Upper lobe of left lung (tissue), 6 donors: ENCODE data around the gene CMC2. TPM values are rescaled to one million over a fixed set of nuclear protein-coding genes. Genes with fewer than 3 reads are reported as not detected.
A peak's percentile ranks its signal among the peaks of the same experiment; 100 is the strongest.

Experiments
- ATAC-seq, 2 donors: fragments of 200-7000 bp; cut with Tn5 transposase; one replicate each; pipeline ENCODE4 v1.9.1; 2022; ENCODE audit warnings: mild to moderate bottlenecking in 2 of 2, moderate library complexity in 2 of 2; ENCODE audit not compliant: low FRiP score in 2 of 2
- DNase-seq, 2 donors: peaks; one replicate each; pipeline ENCODE4 v3.0.0-alpha.2; 2019 to 2020
- H3K27ac ChIP-seq, 4 donors: fragments of 200-600 bp; sonication (generic); one replicate each; pipeline ENCODE4 v1.5.1; 2016 to 2019
- H3K27me3 ChIP-seq, 4 donors: fragments of 200-600 bp; sonication (generic); one replicate each; pipeline ENCODE4 v1.5.1; 2017 to 2019
- H3K36me3 ChIP-seq, 4 donors: fragments of 200-600 bp; sonication (generic); one replicate each; pipeline ENCODE4 v1.5.1; 2016 to 2019
- H3K4me1 ChIP-seq, 4 donors: fragments of 200-600 bp; sonication (generic); one replicate each; pipeline ENCODE4 v1.5.1; 2018 to 2019
- H3K4me3 ChIP-seq, 4 donors: fragments of 200-600 bp; sonication (generic); one replicate each; pipeline ENCODE4 v1.5.1; 2017 to 2019; ENCODE audit warnings: mild to moderate bottlenecking in 2 of 4, moderate library complexity in 1 of 4
- H3K9me3 ChIP-seq, 4 donors: fragments of 200-600 bp; sonication (generic); one replicate each; pipeline ENCODE4 v1.5.1; 2018 to 2019
- CTCF ChIP-seq, 6 experiments: fragments of 450-650 bp in 4 of 6; fragments of 200-600 bp in 2 of 6; sonication (generic) in 2 of 6; IDR thresholded peaks; one replicate each; pipeline ENCODE4 v1.5.1; 2016 to 2019; ENCODE audit warnings: antibody characterized with exemption in 6 of 6
- EP300 ChIP-seq, 4 donors: sonication (generic); formaldehyde crosslinking; IDR thresholded peaks; one replicate each; pipeline ENCODE4 v1.5.1; 2017; ENCODE audit warnings: antibody characterized with exemption in 4 of 4, control low read depth in 2 of 4
- POLR2A ChIP-seq, 4 donors: fragments of 450-650 bp; IDR thresholded peaks; one replicate each; pipeline ENCODE4 v1.5.1; 2016 to 2017; ENCODE audit warnings: antibody characterized with exemption in 4 of 4, mild to moderate bottlenecking in 2 of 4
- POLR2AphosphoS5 ChIP-seq, 2 donors: sonication (generic); formaldehyde crosslinking; IDR thresholded peaks; one replicate each; pipeline ENCODE4 v1.5.1; 2017; ENCODE audit warnings: antibody characterized with exemption in 2 of 2
- WGBS, 2 donors: methylation state at CpG; one replicate each; pipeline ENCODE4 v1.1.5; 2017 to 2018; 5-methylcytosine and 5-hydroxymethylcytosine counted together
- total RNA-seq, 6 donors: library from RNA; depleted of rRNA in 4 of 6; stranded (reverse); fragments of >200 nt in 4 of 6; gene quantifications; one replicate each; pipeline versions ENCODE4 v1.1.0 to v1.2.1, GENCODE V29; 2016 to 2021
- donor health status: DM: no; HTN: no; CAD: no; lungs with moderate emphysema.
- donor health status: DM: no; HTN: yes; CAD: no; lungs with severe emphysema.

CMC2 gene
- total RNA-seq, 6 donors from 2014 or later, result 9.8 to 51.7 (median 33.9) TPM

DNA sequence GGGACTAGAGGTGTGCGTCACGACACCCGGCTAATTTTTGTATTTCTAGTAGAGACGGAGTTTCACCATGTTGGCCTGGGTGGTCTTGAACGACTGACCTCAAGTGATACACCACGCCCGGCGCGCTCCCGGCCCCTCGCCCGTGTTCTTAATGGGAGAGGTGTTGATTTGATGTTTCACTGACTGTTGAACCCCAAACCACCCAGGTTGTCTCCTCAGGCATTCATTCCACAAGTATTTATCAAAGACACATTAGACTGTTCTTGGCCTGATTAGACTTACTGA is 1.8 kb upstream of the CMC2 start:
- no peaks in the 10 kb centered on the region for H3K27me3 ChIP-seq
- no peaks in the 10 kb centered on the region for H3K9me3 ChIP-seq
- H3K4me1 ChIP-seq, result peaks cover 24 to 31% (median 27%) of the 10 kb centered on the region in 4 donors
- no peak for ATAC-seq
- peak overlapping the region in 3 of 4 donors; percentile 81 to 98 (median 90) for H3K4me3 ChIP-seq
- H3K27ac ChIP-seq, result peak overlapping the region in 2 of 4 donors; percentile 96 to 99
- whole genome bisulfite sequencing, 2 donors, result 97 to 98% methylated on average over 12 of the region's 12 CpGs
- H3K36me3 ChIP-seq, result peaks cover 0 to 4% (median 0%) of the 10 kb centered on the region in 4 donors
- TF ChIP-seq EP300 (IDR thresholded peaks at IDR 0.05) (no peak), POLR2A (IDR thresholded peaks at IDR 0.05) (no peak), CTCF (IDR thresholded peaks at IDR 0.05) (no peak)
- DNase-seq, result peak in 1 of 2 donors; percentile 86

DNA sequence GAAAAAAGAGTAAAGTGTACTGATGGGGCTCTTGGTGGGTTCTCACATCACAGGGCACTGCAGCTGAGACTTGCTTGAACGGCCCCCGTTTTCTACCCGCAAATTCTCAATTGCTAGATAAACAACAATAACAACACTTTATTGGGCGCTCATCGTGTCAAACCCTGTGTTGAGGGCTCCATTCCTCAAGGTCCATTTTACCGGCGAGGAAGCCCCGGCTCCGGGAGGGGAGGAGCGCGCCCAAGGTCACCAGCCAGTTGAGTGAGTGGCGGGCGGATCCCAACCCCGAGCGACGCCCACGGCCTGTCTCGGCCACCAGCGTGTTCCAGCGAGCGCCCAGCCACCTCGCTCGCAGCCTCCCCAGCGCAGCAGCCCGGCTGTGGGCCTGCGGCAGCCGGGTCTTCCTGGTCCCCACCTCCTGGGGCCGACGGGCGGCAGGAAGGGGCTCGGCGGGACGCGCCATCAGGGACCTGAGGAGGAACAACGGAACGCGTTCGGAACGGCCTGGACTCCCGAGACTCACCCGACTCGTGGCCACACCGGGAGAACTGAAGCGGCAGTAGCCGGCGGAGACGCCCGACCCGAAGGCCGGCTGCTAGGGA is 373 bp downstream of the CMC2 start:
- peak; percentile 75 to 80 for ATAC-seq

GRCh38 chr16:81005610-81006161 is 999 bp downstream of the CMC2 start:
- WGBS, 2 donors, result 19 to 28% methylated on average over 13 to 18 of the region's 18 CpGs
- no peak for DNase-seq
- H3K9me3 ChIP-seq, result no peaks in the 10 kb centered on the region
- no peak for ATAC-seq
- peak overlapping the region; percentile 96 to 99 (median 98) for H3K27ac ChIP-seq
- H3K36me3 ChIP-seq, result no peaks in the 10 kb centered on the region
- H3K27me3 ChIP-seq, result no peaks in the 10 kb centered on the region
- no peak for TF ChIP-seq POLR2A (IDR thresholded peaks at IDR 0.05)
- TF ChIP-seq POLR2AphosphoS5 (IDR thresholded peaks at IDR 0.05), result no peak
- no peak for TF ChIP-seq EP300 (IDR thresholded peaks at IDR 0.05)
- no peak for TF ChIP-seq CTCF (IDR thresholded peaks at IDR 0.05)
- peaks cover 24 to 31% (median 27%) of the 10 kb centered on the region in 4 donors for H3K4me1 ChIP-seq
- H3K4me3 ChIP-seq, result peak overlapping the region; percentile 81 to 98 (median 86)

More for the DNA sequence above, 373 bp downstream of the CMC2 start:
- 0 to 3% methylated on average over 5 to 46 of the region's 50 CpGs for WGBS, 2 donors
- Histone ChIP-seq H3K4me3 (peak overlapping the region; percentile 81 to 98 (median 86)), H3K27ac (peak overlapping the region; percentile 96 to 99 (median 98)), H3K4me1 (peaks cover 24 to 31% (median 27%) of the 10 kb centered on the region in 4 donors), H3K9me3 (no peaks in the 10 kb centered on the region), H3K27me3 (no peaks in the 10 kb centered on the region), H3K36me3 (no peaks in the 10 kb centered on the region)
- DNase-seq, result peak; percentile 87 to 94
- TF ChIP-seq EP300 (IDR thresholded peaks at IDR 0.05) (no peak), POLR2AphosphoS5 (IDR thresholded peaks at IDR 0.05) (no peak), POLR2A (IDR thresholded peaks at IDR 0.05) (no peak), CTCF (IDR thresholded peaks at IDR 0.05) (peak in 1 of 6 experiments; percentile 5)

- Histone ChIP-seq H3K9me3 (no peaks in the 10 kb centered on the region), H3K4me3 (peak overlapping the region in 2 of 4 donors; percentile 23 to 90), H3K36me3 (no peaks in the 10 kb centered on the region), H3K4me1 (peaks cover 24 to 31% (median 27%) of the 10 kb centered on the region in 4 donors), H3K27me3 (no peaks in the 10 kb centered on the region), H3K27ac (peak overlapping the region; percentile 43 to 74 (median 50))
- ATAC-seq (no peak), DNase-seq (no peak)
- WGBS, 2 donors, result 49 to 55% methylated on average over 14 of the region's 14 CpGs
- TF ChIP-seq POLR2AphosphoS5 (IDR thresholded peaks at IDR 0.05) (no peak), CTCF (IDR thresholded peaks at IDR 0.05) (peak; percentile 44 to 60 (median 54)), POLR2A (IDR thresholded peaks at IDR 0.05) (no peak), EP300 (IDR thresholded peaks at IDR 0.05) (no peak)
Observed at GRCh38 chr16:81004646-81005353, 1.9 kb downstream of the CMC2 start.
